Raji (cell line): ENCODE data around the gene ALKAL2.

Source experiments
- POLR2A ChIP-seq: IDR thresholded peaks from 2 replicates; pipeline ENCODE4 v1.6.1; 2011; ENCODE audit warnings: low read depth, low read length, control low read depth; ENCODE audit not compliant: insufficient read depth

The ALKAL2 gene

GRCh38 chr2:309148-309953, 21.5 kb upstream of the ALKAL2 start:
- no peak for TF ChIP-seq POLR2A

GRCh38 chr2:305366-305765, 17.5 kb upstream of the ALKAL2 start:
- TF ChIP-seq POLR2A = no peak

- no peak for TF ChIP-seq POLR2A
These were observed 8.5 kb upstream of the ALKAL2 start for GRCh38 chr2:296354-296753.

- TF ChIP-seq POLR2A = no peak
These were observed 7.2 kb upstream of the ALKAL2 start for GRCh38 chr2:295090-295489.

GRCh38 chr2:290090-290722, 2.3 kb upstream of the ALKAL2 start:
- no peak for TF ChIP-seq POLR2A

- no peak for TF ChIP-seq POLR2A
These were observed 1.6 kb upstream of the ALKAL2 start for GRCh38 chr2:289362-290089.

- TF ChIP-seq POLR2A = no peak
These were observed 969 bp upstream of the ALKAL2 start for GRCh38 chr2:288758-289361.

- no peak for TF ChIP-seq POLR2A
These were observed 413 bp downstream of the ALKAL2 start for GRCh38 chr2:287471-287885.

- TF ChIP-seq POLR2A = no peak
These were observed 1.0 kb downstream of the ALKAL2 start for GRCh38 chr2:286774-287392.

GRCh38 chr2:286035-286434, 1.9 kb downstream of the ALKAL2 start:
- no peak for TF ChIP-seq POLR2A

GRCh38 chr2:285531-285930, 2.4 kb downstream of the ALKAL2 start:
- no peak for TF ChIP-seq POLR2A

- no peak for TF ChIP-seq POLR2A
These were observed 2.9 kb downstream of the ALKAL2 start for GRCh38 chr2:284896-285492.

GRCh38 chr2:283996-284794, 3.7 kb downstream of the ALKAL2 start:
- no peak for TF ChIP-seq POLR2A
